ENCODE results near the gene SERPINA1. TPM values are rescaled to one million over a fixed set of nuclear protein-coding genes. Genes with fewer than 3 reads are reported as not detected.
"Not testable (repeated sequence)": the region's sequence is repeated elsewhere in the genome, so short reads cannot be mapped to it uniquely, and the experiment has no call there.

The SERPINA1 gene
- total RNA-seq, 1 donor from 2014 or later = 15.6 TPM

DNA sequence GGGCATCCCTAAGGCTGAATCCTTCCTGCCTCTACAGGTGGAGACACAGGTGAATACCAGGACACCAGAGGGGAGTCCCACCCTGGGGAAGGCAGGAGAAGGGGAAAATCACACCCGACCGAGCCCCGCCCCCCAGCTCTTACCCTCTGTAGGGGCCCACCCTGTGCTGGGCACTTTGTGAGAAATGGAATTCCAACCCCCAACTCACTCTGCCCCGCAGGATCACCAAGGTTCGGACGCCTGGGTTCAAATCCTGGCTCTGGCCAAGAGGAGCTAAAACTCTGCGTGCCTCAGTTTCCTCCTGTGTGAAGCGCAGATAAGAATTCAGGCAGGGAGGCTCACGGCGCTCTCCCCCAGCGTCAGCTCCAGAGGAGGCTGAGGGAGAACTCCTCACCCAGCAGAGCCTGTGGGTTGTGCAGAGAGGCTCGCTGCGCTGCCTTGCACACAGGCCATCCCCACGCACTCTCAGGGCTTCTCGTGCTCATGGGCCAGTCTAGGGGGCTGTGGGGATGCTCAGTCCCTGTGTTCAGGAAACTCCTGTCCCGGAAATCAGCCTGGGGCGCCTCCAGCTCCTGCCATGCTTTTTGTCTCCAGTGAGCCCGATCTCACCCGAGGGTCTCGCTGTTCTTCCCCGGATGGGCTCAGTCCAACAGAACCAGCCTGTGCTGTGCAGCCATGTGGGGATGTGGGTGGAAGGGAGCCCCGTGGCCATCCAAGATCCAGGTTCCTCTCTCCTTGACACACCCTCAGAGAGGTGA, 18.5 kb downstream of the SERPINA1 start:
- not testable (repeated sequence) for DNase-seq (ENCODE audit: low spot score)

DNA sequence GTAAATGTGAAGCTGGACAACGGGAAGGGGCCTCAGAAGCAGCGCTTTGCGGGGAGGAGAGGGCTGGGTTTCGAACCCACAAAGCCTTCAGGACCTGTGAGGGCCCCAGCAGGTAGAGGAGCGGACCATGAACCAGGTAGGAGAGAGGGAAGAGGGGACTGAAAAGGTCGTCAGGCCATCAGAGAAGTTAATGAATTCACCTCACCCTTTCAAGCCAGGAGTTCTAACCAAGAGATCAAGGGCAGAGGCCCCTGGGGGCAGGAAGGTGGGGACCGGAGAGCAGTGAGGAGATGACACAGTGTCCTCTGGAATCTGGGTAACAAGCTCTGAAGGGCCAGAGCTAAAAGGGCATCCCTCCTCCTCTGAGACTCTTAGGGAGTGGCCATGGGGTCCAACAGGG, 19.4 kb downstream of the SERPINA1 start:
- DNase-seq (ENCODE audit: low spot score) = no peak

DNA sequence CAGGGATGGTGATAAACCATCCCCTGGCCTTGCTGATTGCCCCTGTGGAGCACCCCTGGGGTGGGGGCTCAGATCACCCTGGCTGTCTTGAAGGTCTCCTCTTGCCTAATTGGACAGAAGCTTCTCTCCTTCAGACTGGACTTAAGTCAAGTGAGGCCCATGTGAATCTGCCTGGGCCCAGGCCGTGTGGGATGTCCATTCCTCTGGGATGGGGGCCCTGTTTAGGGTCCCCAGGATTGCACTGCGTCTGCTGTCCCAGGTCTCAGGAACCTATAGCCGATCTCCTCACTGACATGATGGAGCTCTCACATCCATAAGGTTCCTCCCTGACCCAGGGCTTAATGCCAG, 20.2 kb downstream of the SERPINA1 start:
- no peak for DNase-seq (ENCODE audit: low spot score)

DNA sequence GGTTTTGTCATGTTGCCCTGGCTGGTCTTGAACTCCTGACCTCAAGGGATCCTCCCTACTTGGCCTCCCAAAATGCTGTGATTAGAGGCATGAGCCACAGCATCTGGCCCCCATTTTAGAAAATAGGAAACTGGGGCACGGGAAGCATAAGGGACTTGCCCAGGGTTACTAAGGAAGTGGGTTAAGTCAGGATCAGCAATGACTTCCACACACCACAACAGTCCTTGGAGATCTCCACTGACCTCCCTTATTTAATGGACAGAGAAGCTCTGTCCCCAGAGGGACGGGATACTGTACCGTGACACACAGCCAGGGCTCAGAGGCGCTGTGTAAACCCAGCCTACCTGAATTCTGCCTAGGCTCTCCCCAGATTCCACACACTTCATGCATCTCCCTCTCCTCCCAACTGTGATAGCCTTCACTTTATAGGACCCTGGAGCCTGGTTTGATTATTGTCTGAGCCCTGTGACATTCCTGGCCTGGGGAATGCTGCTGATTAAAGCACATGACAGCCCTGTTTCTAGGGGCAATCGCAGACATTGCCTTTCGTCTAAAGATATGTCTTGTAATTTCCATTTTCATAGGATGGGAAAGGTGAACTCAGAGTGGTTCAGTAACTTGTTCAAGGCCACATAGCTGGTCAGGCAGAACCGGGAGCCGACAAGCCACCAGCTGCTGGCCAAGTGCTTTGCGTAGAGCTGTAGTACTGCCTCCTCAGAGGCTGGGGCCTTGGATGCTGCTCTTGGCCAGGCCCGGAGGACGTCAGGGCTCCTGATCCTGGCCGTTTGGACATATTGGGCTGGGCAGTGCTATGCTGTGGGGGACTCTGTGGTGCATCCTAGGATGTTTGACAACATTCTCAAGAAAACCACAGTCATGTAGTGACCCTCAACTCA, 20.8 kb downstream of the SERPINA1 start:
- DNase-seq (ENCODE audit: low spot score) = no peak

DNA sequence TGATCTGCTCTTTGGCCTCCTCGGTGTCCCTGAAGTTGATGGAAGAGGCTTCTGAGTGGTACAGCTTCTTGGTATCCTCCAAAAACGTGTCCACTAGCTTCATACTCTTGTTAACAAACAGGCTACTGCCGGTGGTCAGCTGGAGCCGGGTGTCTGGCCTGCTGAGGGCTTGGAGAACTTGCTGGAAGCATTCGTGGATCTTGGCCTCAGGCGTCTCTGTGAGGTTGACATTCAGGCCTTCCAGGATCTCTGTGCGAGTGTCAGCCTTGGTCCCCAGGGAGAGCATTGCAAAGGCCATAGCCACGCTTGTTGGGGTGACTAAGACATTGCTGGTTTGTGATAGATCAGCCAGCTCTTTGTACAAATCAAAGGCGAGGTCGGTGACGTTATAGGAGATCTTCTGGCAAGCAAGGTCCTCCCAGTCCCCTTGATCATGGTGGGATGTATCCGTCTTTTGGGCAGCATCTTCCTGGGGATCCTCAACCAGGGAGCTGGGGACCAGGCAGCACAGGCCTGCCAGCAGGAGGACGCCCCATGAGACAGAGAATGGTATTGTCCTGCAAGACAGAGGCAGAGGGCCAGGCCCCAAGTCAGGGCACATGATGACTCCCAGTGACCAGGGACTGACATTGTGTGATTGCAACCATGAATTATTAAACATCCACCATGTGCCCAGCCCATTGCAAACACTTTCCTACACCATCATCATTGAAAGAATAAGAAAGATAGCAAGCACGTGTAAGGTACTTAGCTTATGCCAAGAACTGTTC, 22.1 kb downstream of the SERPINA1 start, which contains the start of gene SERPINA2:
TSS of gene SERPINA2 (minus strand) at position 553 of the 770 bp plus-strand sequence.
- DNase-seq (ENCODE audit: low spot score) = no peak

DNA sequence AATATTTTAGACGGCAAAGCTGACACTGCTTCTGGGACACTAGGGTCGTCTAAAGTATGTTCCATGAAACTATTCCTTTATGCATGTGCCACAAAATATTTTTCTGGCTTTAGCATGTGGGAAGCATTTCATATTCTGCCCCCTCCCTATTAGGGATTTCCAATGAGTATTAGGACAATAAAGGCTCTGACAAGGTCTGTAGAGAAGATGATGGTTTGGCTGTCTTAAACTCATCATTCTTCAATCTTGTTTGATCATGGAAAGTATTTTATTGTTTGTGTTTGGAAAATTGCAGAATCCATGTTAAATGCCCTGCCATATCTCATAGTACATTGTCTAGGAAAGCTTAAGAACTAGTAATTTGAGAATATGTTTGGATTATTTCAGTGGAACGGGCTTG, 22.8 kb downstream of the SERPINA1 start:
- no peak for DNase-seq (ENCODE audit: low spot score)

DNA sequence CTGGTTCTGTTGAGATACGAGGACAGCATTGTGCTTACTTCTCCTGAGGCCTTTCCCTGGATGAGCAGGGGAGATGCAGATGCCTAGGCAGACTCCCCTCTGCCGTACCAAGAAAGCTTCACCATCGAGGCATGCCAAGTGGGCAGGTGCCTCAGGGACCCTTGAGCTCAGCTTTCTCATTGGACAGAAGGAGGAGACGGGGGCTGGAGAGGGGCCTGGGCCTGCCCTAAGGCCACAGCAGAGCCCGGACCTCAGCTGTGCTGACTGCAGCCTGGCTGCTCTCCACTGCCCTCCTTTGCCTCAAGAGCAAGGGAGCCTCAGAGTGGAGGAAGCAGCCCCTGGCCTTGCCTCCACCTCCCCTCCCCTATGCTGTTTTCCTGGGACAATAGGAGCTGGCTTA, 23.4 kb downstream of the SERPINA1 start:
- no peak for DNase-seq (ENCODE audit: low spot score)

DNA sequence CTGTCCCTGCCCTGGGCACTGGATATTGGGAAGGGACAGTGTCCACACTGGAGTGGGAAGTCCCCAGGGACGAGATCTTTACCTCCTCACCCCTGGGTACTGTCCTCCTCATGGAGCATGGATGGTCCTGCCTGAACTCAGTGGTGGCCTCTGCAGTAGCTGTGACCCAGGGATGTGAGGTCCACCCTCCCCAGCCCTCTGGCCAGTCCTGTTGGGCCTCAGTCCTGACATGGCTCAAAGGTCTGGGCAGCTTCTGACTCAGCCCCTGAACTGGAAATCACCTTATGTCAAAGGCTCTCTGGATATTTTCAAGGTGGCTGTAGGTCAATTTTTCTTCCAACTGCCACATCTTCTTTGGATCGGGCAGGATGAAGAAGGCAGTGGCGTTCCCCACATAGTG, 24.4 kb downstream of the SERPINA1 start:
- no peak for DNase-seq (ENCODE audit: low spot score)

DNA sequence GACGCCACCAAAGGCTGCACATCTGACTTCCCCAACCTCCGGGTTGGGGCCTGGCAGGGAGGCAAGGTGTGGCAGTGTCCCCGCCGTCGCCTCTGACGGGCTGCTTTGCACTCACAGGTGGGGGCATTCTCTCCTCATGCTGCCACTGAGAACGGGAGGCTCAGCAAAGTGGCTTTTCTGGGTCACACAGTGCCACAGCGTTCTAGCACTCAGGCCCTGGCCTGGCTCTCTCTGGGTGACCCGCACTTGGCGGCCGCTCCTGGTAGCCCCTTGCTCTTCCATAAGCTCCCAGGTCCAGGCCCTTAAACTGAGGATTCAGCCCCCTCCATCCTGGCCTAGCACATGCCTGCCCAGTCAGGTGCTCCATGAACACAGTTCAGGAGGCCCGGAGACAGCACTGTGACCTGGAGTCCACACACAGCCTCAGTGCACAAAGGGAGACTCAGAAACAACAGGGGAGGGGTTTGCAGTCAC, 25.2 kb downstream of the SERPINA1 start:
- no peak for DNase-seq (ENCODE audit: low spot score)

DNA sequence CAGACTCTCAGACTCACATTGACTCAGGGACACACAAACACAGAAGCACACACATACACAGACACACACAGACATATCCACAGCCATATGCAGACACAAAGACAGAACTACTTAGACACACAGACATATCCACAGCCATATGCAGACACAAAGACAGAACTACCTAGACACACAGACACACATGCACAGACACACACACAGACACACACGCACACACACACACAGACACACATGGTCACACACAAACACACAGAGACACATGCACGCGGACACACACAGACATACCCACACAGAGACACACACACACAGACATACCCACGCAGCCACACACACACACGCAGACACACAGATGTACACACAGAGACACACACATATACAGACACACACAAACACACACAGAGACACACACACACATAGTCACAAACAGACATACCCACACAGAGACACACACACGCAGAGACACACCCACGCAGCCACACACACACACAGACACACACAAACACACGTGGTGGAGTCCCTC, 25.7 kb downstream of the SERPINA1 start:
- no peak for DNase-seq (ENCODE audit: low spot score)

DNA sequence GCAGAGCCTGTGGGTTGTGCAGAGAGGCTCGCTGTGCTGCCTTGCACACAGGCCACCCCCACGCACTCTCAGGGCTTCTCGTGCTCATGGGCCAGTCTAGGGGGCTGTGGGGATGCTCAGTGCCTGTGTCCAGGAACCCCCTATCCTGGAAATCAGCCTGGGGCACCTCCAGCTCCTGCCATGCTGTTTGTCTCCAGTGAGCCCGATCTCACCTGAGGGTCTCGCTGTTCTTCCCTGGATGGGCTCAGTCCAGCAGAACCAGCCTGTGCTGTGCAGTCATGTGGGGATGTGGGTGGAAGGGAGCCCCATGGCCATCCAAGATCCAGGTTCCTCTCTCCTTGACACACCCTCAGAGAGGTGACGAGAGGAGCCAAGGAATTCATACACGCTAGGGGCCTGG, 26.7 kb downstream of the SERPINA1 start:
- DNase-seq (ENCODE audit: low spot score) = no peak

DNA sequence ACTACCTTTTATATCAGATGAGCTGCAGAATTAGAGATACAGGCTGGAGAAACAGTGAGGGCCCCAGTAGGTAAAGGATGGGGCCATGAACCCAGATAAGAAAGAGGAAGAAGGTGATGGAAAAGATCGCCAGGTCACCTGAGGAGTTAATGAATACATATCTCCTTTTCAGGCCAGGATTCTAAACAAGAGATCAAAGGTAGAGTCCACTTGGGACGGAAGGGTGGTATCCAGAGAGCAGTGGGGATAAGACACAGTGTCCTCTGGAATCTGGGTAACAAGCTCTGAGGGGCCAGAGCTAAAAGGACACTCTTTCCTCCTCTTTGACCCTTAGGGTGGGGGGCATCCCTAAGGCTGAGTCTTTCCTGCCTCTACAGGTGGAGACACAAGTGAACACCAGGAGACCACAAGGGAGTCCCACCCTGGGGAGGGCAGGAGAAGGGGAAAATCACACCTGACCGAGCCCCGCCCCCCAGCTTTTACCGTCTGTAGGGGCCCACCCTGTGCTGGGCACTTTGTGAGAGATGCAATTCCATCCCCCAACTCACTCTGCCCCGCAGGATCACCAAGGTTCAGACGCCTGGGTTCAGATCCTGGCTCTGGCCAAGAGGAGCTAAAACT, 27.3 kb downstream of the SERPINA1 start:
- no peak for DNase-seq (ENCODE audit: low spot score)

DNA sequence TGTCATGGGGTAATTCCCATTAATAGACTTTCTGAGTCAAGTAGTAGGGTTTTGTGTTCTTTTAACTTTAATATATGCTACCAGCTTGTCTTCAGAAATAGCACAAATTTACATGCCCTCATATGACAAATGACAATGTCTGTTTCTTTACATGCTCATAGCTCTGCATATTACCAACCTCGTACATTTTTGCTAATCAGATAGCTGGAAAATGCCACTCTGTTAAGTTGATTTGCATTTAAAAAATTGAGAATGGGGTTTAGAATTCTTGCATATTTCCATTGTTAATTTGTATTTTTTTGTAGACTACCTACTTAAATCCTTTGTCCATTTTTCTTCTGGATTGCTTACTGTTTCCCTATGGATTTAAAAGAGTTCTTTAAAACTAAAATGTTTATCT, 31.2 kb downstream of the SERPINA1 start:
- no peak for DNase-seq (ENCODE audit: low spot score)

DNA sequence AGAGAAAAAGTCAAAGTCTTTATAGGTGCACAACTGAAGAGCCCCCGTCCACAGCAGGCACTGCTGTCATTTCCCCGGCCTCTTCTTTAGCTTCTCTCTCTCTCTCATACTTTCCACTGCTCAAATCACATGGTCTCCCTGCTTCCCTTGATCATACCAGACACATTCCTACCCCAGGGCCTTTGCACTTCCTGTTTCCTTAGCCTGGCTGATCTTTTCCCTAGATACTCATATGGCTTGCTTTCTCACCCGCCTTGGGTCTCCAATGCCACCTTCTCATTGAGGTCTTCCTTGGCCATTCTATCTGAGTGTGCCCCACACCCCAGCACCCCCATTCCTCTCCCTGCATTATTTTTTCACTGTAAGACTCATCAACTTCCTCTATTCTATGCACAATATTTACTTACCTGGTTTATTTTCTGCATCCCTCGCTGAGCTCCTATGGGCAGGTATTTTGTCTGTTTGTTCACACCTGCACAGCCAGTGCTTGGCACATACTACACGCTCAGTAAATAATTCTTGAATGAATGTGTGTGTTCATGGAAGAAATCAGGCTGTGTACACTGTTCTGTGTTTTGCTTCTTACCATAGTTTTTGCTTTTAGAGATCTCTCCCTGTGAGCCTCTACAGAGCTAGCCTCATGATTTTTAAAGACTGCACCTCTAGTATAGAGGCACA, 31.9 kb downstream of the SERPINA1 start:
- no peak for DNase-seq (ENCODE audit: low spot score)

DNA sequence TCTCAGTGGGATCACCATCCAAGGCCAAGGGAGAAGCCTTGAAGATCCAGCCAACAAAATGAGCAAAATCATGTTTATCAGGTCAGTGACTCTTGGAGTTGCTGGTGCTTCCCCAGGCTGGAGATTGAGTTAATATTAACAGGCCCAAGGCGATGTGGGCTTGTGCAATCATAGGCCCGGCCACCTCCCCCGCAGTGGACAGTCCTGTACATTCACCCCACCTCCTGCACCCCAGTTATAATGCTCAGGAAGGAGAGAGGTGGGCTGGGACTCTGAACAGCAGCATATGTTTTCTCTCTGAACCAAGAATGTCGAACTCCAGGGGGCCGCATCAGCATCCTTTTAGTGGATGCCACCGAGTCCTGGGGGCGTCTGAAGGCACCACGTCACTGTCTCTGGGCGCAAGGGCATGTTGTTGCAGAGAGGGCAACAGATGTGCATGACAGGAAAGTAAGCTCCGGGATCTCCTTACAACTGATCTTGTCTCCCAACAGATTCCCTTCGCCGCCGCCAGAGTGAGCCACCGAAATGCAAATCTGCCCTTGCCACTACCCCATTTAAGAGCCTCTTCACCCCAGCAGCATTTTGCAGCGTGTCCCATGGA, 33.1 kb downstream of the SERPINA1 start:
- peak; percentile 38 for DNase-seq (ENCODE audit: low spot score)

DNA sequence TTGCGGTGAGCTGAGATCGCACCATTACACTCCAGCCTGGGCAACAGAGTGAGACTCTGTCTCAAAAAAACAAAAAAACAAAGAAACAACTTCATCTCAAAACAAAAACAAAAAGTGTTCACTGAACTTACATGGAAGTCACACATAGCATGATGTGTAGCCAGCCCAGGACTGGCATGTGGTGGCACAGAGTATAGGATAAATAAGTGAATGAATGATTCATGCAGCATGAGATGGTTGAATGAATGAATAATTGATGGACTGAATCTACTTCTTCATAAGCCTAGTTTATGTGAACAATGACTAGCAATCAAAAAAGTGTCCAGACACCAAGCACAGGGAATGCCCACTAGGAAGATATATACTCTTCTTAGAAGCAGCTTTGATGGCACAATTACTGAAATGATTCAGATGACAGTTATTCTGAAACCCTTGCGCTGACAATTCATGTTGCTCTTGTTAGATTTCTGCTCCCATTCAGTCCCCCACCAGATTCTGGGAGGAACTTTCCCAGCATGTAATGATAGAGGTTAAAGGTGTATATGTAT, 33.7 kb downstream of the SERPINA1 start:
- DNase-seq (ENCODE audit: low spot score) = no peak

DNA sequence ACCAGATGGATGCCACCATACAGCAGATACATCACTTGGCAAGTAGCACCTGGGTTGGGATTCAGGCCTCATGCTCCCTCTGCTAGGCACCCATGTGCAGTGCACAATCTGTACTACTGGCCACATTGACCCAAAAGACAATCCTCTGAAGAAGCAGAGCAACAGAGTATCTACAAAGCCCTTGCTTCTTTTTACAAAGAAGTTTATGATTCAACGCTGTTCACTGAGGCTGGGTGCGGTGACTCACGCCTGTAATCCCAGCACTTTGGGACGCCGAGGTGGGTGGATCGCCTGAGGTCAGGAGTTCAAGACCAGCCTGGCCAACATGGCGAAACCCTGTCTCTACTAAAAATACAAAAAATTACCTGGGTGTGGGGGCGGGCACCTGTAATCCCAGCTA, 34.2 kb downstream of the SERPINA1 start:
- DNase-seq (ENCODE audit: low spot score) = not testable (repeated sequence)

DNA sequence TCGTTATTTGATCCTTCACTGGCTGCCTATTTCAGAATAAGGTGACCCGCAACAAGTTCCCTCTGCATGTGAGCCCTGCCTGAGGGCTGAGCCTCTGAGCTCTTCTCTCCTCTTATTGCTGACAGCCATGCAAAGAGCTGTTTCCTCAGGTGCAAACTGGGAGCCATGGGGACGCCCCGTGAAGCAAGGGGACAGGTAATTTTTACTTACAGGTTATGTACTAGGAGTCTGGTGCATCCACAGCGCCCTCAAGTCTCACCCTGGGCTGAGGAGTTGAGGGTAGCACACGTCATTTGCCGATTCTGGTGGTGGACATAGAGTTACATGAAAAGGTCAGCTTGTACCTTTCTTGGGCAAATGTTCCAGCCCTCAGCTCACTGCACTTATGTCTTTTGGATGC, 39.1 kb downstream of the SERPINA1 start:
- no peak for DNase-seq (ENCODE audit: low spot score)

DNA sequence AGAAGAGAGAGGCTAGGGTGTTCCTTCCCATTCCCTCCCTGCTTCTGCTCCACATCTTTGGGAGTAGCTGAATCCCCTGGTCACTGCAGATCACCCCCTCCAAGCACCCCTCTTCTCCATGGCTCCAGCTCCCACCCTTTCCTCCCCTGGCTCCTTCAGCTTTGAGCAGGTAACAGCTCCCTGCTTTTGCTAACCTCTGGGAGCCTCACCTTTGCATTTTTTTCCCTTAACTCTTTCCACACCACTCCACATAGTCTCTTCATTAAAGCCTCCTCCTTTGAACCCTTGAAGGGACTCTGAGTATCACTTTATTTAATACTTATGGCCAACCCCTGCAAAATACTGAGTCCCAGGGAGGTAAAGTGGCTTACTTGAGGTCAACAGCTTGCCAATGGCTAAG, 39.6 kb downstream of the SERPINA1 start:
- no peak for DNase-seq (ENCODE audit: low spot score)

DNA sequence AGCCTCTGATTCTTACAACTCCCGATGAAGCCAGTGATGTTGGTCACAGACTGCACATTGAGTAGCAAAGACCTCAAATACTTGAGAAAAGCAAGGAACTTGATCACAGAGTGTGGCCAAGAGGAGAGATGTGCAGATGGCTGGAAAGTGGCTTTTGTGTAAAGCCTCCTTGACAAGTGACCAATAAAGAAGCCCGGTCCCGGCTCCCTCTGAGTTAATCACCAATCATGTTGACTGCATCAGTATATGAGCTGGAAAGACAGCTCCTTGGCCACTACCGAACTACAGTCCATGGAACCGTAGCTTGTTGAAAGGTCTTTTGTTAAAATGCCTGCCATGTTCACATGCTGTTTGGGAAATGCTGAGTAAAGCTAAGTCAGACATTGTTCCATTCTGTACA, 41.6 kb downstream of the SERPINA1 start:
- no peak for DNase-seq (ENCODE audit: low spot score)
